ENCODE measurements around the gene SUPT5H.

SUPT5H gene

DNA sequence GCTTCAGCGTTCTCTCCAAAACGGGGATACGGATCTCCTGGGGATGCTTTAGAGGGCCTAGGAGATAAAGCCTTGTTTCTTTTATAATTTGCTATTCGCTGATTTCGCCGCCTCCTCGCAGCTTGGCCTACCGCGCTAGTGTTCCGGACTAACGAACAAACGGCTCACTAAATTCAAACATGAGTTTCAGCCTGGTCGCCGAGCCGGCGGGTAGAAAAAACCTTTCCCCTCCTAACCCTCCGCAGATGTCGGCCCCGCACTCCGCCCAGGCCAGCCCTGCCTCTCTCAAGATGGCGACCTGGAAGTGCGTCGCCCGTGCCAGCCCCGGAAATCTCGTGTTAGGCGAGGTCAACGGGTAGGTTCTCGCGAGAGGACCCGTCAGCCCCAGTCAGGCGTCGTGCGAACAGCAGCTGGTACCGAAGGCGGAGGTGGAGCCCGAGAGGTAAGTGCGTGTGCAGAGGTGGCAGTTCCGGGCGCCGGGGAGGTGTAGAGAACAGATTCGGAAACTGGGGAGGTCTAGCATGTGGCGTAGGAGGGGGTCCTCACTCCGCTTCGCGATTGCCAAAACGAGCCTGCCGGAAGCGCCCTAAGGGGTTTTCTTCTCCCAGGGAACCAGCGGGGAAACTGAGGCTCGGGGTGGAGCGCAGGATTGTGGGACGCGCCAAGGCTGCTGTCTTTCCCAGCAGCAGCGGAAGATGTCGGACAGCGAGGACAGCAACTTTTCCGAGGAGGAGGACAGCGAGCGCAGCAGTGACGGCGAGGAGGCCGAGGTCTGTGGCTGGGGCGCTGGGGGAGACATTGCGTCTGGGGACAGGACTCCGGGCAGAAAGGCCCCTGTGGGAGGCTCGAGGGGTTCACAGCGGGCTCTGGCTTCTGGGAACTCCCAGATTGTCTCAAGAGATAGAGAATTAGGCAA is at the start of gene SUPT5H:
SUPT5H (plus strand) TSS at position 387 of the 916 bp plus-strand sequence; CDS start at position 696, 309 bp downstream.
- DNase-seq: peak; percentile 100

DNA sequence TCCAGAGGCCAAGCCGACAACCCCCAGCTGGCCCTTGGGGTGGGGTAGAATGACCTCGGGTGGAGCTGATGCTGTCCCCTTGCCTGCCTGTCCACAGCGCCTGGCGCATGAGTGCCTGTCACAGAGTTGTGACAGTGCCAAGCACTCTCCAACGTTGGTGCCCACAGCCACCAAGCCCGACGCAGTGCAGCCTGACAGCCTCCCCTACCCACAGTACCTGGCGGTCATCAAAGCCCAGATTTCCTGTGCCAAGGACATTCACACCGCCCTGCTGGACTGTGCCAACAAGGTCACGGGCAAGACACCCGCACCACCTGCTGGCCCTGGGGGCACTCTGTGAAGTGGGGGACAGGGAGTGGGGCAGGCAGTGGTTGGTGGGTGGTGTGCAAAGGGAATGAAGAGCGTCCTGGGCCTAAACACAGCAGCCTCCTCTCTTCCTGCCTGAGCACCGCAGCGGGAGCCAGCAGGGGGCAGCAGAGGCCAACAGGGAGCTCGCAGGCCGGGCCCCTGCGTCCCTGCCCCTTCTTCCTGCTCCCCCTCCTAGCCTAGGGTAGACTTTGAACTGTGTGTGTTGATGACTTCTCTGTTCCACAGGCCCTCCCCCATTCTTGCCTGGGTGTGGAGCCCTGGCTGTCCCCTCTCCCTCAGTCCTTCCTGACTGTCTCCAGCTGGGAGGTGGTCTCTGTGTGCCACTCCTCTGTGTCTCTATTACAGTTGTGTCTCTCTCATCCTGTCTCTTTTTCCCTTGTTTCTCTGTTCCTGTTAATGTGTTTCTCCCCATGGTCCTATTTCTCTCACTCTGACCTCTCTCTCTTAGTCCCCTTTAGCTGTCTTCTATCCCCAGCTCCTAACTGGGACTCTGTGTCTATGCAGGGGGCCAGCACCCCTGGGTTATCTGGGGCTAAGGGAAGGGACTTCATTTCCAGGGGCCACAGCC is 47.8 kb upstream of the SUPT5H start:
- DNase-seq: peak; percentile 94

DNA sequence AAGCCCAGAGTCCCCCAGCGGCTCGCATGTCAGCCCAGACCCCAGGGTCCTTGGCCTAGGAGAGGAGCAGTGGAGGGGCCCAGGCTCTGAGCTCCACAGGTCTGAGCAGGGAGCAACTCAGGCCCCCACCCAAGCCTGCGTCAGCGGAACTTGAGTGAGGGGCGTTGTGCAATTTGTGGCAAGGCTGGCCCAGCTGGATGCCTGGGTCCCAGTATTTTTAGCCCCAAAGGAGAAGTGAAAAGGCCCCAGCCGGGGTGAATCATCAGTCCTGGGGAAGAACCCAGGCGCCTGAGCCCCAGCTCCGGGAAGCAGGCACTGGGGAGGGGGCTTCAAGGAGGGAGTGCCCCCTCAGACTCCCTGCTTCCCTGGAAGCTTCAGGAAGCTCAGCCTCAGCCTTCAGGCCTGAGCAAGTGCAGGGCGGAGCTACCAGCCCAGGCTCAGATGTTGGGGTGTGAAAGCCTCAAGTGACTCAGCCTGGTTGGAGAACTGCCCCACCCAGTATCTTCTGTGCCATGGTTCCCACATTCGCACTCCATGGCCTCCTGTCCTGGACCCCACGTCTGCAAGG is 47.0 kb upstream of the SUPT5H start:
- no peak for DNase-seq

DNA sequence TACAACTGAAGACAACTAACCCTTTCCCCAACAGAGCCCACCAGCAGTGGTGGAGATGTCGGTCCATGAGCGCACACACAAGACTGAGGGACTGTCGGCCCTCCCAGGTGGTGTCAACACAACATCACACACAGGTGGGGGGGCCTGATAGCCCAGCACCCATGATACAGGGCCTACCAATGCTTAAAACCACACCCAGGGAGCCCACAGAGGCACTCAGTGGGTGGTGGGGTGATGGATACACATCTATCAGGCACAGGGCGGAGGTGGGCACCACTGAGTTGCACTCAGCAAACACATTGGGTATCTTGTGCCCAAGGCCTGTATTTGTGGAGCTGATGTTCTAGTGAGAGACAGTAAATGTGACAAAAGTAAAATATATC is 45.7 kb upstream of the SUPT5H start:
- DNase-seq: no peak

DNA sequence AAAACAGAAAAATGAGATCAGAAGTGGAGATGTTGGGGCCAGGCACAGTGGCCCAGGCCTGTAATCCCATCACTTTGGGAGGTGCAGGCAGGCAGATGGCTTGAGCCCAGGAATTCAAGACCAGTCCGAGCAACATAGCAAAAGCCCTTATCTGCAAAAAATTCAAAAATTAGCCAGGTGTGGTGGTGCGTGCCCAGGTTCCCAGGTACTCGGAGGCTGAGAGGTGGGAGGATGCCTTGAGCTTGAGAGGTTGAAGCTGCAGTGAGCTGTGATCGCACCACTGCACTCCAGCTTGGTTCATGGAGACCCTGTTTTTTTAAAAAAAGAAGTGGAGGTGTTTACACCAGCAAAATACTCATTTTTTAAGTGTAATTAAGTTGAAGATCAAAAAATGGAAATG is 45.3 kb upstream of the SUPT5H start:
- DNase-seq: no peak

DNA sequence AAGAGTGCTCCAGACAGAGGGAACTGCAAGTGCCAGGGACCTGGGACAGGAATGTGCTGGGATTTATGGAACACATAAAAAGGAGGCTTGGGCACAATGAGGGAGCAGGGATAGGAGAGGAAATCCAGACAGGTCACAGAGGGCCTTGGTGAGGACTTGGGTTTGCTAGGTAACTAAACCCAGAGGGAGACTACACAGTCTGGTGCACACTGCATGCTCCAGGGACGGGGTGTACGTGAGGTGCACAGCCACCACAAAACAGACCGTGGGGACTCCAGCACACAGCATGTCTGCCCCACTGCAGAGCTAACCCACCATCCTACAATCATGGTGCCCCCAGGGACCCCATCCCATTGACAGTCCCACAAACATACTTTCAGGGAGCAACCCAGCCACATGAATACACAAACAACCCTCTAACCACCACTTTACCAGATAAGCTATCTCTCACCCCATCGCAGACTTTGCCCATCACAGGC is 44.3 kb upstream of the SUPT5H start:
- DNase-seq: no peak

DNA sequence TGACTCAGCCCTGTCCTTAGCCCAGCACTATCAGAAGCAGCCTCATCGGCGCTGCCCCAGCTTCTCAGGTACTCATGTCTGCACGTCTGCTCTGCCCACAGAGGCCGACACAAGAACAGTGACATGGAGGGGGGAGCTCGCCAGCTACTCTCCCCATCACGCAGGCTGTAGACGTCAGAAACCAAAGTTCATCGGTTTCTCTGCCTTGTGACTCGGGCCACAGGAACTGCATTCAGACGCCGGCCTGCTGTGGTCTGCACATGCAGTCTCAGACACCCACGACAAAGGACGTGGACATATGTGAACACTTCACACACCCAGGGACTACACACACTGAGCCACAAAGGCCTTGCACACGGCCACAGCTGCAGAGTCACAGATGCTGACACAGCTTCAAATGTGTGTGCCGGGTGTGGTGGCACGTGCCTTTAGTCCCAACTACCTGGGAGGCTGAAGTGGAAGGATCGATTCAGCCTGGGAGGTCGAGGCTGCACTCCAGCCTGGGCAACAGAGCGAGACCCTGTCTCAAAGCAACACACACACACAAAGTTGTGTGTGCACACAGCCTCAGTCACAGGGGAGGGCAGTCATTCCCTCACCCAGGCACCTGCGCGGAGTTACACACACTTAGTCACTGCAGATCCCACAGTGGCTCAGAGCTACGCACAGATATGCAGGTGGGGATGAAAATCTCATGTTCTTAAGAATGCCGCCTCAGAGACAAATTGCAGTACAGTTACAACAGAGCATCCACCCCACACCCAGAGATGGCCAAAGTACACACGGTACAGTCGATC is 43.6 kb upstream of the SUPT5H start:
- no peak for DNase-seq

DNA sequence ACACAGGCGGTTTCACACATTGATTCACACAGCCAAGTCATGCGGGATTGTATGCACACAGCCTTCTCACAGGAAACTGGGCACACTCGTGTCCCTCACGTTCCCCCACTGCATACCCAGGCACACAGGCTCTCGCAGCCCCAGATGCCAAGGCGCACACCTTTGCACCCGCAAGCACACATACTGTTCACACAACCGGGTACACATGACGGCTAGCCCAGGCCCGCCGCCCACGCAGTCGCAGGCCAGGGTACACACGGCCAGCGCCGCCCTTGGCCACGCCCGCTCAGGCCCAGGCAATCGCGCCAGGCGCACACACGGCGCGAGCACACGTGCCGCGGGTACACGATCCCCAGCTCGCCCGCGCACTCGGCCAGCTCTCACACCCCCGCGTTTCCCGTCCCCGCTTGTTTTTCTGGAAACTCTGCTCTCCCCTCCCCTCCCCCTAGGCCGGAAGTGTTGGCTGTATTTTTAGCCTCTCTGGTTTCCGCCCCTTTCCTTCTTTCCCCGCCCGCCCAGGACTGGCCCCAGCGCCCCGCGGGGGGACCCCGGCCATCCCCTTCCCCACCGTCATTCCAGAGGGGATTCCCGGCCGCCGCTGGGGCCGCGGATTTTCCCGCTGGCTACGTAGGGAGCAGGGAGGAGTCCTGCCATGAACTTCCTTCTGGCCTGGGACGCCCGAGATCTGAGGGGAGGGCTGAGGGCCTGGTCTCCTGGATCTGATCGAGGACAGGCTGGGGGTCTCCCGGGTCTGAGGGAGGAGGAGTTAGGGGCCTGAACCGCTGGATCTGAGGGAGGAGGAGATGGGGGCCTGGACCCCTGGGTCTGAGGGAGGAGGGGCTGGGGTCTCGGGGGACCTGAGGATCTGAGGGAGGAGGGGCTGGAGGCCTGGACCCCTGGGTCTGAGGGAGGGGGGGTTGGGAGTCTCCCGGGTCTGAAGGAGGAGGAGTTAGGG is 42.8 kb upstream of the SUPT5H start:
- DNase-seq: peak; percentile 97

DNA sequence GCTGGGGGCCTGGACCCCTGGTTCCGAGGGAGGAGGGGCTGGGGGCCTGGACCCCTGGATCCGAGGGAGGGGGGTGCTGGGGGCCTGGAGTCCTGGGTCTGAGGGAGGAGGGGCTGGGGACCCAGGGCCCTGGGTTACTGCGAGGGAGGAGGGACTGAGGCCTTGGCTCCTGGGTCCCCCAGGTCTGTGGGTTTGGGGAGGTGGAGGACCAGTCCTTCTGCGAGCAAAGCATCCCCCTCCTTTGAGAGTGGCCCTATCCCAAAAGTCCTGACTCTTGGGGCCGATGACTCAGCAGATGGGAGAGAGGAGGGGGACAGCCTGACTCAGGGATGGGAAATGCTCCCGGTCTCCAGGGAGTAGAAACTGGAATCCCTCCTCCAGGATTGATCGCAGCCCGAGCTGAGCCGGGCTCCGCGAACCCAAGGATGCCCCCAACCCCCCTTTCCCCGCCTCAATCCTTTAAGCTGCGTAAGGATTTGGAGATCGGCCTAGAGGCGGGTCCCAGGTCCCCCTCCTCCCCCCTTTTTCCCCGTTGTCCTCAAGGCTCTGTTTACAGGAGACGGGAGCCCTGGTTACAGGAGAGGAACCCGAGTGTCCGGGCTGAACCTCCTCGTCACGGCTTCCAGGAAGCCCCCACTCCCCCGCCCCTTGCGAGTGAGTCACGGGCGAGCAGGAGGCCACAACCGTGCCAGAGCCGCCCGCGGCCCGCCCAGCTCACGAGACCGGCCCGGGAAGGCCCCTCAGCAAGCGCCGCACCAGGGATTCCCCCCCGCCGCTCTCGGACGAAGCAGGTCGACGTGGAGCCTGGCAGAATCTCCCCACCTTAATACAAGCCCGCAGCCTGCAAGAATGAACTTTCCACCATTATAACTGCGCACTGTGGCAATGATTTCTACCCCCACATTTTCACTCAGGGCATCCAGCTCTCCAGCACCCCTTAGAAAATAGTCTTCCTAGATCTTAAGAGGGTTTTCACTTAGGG is 41.8 kb upstream of the SUPT5H start:
- peak; percentile 89 for DNase-seq

DNA sequence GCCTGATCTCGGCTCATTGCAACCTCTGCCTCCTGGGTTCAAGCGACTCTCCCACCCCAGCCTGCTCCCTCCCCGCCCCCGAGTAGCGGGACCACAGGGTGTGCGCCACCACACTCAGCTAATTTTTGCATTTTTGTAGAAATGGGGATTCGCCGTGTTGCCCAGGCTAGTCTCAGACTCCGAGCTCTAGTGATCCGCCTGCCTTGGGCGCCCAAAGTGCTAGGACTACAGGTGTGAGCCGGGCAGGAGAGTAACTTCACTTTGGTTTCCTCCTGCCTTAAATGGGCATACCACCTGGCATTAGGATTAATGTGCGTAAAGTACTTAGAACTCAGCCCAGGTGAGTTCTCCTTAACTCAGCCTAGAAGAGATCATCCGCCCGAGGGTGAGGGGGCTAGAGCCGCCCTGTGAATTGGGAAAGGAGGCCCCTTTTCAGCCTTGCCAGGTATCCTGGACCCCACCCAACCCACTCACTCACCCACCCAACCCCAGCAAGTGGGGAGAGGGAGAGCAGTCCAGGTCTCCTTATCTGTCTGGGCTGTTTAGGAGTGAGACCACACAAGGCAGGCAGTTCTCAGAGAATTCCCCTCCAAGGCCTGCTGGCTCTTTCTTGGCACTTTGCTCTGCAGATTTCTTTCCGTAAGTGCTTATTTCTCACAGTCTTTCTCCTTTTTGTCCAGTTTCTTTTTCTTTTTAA is 40.0 kb upstream of the SUPT5H start:
- no peak for DNase-seq

DNA sequence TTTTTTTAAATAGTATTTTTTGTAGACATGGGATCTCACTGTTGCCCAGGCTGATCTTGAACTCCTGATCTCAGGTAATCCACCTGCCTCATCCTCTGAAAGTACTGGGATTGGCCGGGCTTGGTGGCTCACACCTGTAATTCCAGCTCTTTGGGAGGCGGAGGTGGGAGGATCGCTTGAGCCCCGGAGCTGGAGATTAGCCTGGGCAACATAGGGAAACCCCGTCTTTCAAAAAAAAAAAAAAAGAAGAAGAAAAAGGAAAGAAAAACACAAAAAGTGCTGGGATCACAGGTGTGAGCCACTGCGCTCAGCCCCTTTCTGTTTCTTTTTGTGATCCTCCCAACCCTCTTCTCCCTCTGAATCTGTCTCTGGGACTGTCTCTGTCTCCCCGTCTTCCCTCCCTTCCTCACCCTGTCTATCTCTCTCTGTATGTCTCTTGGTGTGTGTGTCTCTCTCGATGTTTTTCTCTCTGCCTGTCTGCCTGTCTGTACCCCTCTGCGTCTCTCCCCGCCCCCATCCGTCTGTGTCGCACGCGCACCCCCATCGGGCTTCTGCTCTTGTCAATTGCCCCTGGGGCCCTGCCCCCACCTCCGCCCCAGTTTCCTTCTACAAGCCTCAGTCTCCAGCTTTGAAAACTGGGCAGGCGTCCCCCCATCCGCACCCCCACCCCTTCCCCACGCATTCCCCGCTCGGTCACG is 39.3 kb upstream of the SUPT5H start:
- peak; percentile 98 for DNase-seq

DNA sequence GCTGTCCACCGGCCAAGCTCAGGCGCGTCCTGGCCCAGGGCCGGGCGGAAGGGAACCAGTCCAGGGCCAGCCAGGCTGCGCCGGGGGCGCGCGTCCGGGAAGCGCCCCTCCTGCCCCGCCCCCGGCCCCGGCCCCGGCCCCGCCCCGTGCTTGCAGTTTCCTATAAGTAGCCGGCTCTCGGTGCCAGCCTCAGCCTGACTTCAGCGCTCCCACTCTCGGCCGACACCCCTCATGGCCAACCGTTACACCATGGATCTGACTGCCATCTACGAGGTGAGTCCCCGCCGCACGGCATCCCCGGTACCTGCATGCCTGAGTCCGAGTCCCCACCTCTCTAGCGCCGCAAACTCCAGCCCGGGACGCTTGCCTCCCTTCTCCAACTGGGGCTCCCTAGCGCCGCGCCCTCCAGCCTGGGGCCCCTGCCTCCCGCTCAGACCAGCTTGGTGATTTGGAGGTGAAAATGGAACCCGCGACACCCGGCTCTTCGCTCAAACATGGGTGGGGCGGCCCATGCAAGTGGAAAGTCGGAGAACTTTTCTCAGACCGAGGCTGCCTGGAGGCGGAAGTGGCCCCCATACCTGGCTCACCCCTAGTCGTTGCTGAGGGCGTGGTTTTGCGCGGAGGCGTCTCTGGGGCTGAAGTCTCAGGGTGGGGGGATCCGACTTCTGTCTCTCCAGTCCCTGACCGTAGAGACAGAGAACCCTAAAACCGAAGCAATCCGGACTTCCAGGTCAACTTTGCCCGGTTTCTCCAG is 38.5 kb upstream of the SUPT5H start, which contains the start of gene ZFP36:
ZFP36 (plus strand) TSS at position 192 of the 754 bp plus-strand sequence; CDS start at position 250, 58 bp downstream.
- peak; percentile 98 for DNase-seq

DNA sequence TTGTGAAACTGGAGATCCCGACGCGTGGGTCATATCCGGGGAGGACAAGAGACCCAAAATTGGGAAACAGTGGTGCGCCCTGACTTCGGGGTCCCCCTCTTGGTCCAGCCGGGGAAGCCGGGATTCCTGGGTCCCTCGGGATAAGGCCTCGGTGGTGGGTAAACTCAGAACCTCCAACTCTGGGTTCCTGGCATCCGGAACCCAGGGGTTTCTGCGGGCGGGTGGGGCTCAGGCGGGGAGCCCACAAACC is 38.0 kb upstream of the SUPT5H start:
- DNase-seq: no peak

DNA sequence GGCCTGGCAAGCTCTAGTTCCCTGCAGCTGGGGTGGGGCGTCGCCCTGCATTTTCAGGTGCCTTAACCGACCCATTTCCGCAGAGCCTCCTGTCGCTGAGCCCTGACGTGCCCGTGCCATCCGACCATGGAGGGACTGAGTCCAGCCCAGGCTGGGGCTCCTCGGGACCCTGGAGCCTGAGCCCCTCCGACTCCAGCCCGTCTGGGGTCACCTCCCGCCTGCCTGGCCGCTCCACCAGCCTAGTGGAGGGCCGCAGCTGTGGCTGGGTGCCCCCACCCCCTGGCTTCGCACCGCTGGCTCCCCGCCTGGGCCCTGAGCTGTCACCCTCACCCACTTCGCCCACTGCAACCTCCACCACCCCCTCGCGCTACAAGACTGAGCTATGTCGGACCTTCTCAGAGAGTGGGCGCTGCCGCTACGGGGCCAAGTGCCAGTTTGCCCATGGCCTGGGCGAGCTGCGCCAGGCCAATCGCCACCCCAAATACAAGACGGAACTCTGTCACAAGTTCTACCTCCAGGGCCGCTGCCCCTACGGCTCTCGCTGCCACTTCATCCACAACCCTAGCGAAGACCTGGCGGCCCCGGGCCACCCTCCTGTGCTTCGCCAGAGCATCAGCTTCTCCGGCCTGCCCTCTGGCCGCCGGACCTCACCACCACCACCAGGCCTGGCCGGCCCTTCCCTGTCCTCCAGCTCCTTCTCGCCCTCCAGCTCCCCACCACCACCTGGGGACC is 37.6 kb upstream of the SUPT5H start:
- no peak for DNase-seq

DNA sequence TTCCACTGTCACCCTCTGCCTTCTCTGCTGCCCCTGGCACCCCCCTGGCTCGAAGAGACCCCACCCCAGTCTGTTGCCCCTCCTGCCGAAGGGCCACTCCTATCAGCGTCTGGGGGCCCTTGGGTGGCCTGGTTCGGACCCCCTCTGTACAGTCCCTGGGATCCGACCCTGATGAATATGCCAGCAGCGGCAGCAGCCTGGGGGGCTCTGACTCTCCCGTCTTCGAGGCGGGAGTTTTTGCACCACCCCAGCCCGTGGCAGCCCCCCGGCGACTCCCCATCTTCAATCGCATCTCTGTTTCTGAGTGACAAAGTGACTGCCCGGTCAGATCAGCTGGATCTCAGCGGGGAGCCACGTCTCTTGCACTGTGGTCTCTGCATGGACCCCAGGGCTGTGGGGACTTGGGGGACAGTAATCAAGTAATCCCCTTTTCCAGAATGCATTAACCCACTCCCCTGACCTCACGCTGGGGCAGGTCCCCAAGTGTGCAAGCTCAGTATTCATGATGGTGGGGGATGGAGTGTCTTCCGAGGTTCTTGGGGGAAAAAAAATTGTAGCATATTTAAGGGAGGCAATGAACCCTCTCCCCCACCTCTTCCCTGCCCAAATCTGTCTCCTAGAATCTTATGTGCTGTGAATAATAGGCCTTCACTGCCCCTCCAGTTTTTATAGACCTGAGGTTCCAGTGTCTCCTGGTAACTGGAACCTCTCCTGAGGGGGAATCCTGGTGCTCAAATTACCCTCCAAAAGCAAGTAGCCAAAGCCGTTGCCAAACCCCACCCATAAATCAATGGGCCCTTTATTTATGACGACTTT is 36.8 kb upstream of the SUPT5H start:
- no peak for DNase-seq
